Measurements from ENCODE around the gene HRH2. TPM values are rescaled to one million over a fixed set of nuclear protein-coding genes. Genes with fewer than 3 reads are reported as not detected.

Gene HRH2
- not detected in 2 replicates for total RNA-seq

GRCh38 chr5:175657593-175658271 lies at the start of gene HRH2:
Gene HRH2 (plus strand): TSS chr5:175658071. CDS start chr5:175683234, 25,163 bp downstream.

Other genes with a start within 250 kb of the HRH2 start
- not detected in 2 replicates for gene DRD1, start 213.9 kb upstream of the HRH2 start, total RNA-seq
- gene SFXN1, start 179.5 kb upstream of the HRH2 start, total RNA-seq, result 55.5 and 72.3 TPM in 2 replicates
- not detected in 2 replicates for gene CPLX2, start 213.5 kb downstream of the HRH2 start, total RNA-seq

Data from dermis lymphatic vessel endothelial cell (primary cell).